Vagina (tissue), 2 donors: Measurements from ENCODE around the gene ZRANB1.

ENCODE experiments used
- POLR2A ChIP-seq, 2 donors: fragments of 450-650 bp; IDR thresholded peaks; one replicate each; pipeline ENCODE4 v1.6.1; 2017; ENCODE audit warnings: antibody characterized with exemption in 2 of 2, mild to moderate bottlenecking in 2 of 2, moderate library complexity in 2 of 2
- POLR2AphosphoS5 ChIP-seq, 2 donors: sonication (generic); formaldehyde crosslinking; IDR thresholded peaks; one replicate each; pipeline ENCODE4 v1.9.0; 2017; ENCODE audit warnings: antibody characterized with exemption in 2 of 2, mild to moderate bottlenecking in 2 of 2, low read depth in 1 of 2; ENCODE audit not compliant: insufficient read depth in 1 of 2
- TF ChIP-seq, protein P1 (sequence below), 3 experiments: fragments of 450-650 bp in 2 of 3; fragments of 200-600 bp in 1 of 3; sonication (generic) in 1 of 3; IDR thresholded peaks; one replicate each; pipeline ENCODE4 v1.5.1; 2017 to 2019; ENCODE audit warnings: antibody characterized with exemption in 3 of 3, mild to moderate bottlenecking in 2 of 3, moderate library complexity in 2 of 3

DNA sequence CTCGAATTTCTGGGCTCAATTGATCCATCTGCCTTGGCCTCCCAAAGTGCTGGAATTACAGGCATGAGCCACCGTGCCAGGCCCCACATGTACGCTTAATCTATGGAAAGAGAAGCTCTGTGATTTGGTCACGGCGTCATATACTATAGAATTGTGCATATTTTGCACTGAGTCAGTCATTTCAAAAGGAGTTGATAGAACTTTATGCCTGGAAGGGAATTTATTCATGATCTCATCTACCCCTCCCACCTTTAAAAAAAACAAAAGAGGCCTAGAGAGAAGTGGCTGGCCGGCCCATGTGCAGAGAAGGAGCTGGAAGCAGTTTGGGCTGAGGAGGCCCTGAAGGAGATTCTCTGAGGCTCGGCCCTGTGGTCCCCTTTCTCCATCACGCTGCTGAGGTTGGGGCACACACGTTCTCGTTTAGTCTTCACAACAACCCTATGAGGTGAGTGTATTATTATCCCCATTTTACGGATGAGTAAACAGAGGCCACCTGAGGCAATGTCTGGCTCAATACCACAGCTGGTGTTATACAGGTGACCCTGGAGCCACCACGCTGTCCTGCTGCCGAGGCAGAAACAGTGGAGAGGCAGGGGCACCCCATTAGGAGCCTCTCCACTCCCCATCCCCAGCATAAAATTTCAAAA, 47.2 kb upstream of the ZRANB1 start:
- TF ChIP-seq, protein P1, sequence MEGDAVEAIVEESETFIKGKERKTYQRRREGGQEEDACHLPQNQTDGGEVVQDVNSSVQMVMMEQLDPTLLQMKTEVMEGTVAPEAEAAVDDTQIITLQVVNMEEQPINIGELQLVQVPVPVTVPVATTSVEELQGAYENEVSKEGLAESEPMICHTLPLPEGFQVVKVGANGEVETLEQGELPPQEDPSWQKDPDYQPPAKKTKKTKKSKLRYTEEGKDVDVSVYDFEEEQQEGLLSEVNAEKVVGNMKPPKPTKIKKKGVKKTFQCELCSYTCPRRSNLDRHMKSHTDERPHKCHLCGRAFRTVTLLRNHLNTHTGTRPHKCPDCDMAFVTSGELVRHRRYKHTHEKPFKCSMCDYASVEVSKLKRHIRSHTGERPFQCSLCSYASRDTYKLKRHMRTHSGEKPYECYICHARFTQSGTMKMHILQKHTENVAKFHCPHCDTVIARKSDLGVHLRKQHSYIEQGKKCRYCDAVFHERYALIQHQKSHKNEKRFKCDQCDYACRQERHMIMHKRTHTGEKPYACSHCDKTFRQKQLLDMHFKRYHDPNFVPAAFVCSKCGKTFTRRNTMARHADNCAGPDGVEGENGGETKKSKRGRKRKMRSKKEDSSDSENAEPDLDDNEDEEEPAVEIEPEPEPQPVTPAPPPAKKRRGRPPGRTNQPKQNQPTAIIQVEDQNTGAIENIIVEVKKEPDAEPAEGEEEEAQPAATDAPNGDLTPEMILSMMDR (IDR thresholded peaks at IDR 0.05) = no peak
- TF ChIP-seq POLR2A (IDR thresholded peaks at IDR 0.05) (no peak), POLR2AphosphoS5 (IDR thresholded peaks at IDR 0.05; ENCODE audit: insufficient read depth in 1 of 2, low read depth in 1 of 2) (no peak)
